GM23248 (cell line): Measurements from ENCODE around the gene F10.

Experiments
- EZH2 ChIP-seq: fragments of 200-600 bp; sonication (generic); IDR thresholded peaks from 2 replicates; pipeline ENCODE4 v1.6.1; 2018; ENCODE audit warnings: antibody characterized with exemption, mild to moderate bottlenecking; ENCODE audit not compliant: insufficient read depth, poor library complexity, severe bottlenecking
- EZH2phosphoT487 ChIP-seq: fragments of 200-600 bp; sonication (generic); IDR thresholded peaks from 2 replicates; pipeline ENCODE4 v1.6.1; 2018; ENCODE audit warnings: antibody characterized with exemption, moderate library complexity, mild to moderate bottlenecking, low read depth; ENCODE audit not compliant: insufficient read depth

GRCh38 chr13:113161433-113161832 lies 38.8 kb downstream of the F10 start:
- TF ChIP-seq EZH2phosphoT487: no peak
- no peak for TF ChIP-seq EZH2
